HG02759 (cell line): ENCODE results near the gene RNU4-1.
"Not testable (repeated sequence)": the region's sequence is repeated elsewhere in the genome, so short reads cannot be mapped to it uniquely, and the experiment has no call there.

Experiments used
- ATAC-seq: cut with Tn5 transposase; IDR thresholded peaks from one replicate; pipeline ENCODE4 v1.9.1; 2021; ENCODE audit warnings: mild to moderate bottlenecking, moderate library complexity; ENCODE audit not compliant: unreplicated experiment

RNU4-1 gene

GRCh38 chr12:120292661-120293531 lies at the start of gene RNU4-1:
Gene RNU4-1, minus strand, starts transcription at chr12:120293237.
- ATAC-seq, result peak; percentile 45

GRCh38 chr12:120342175-120343038 lies 49.4 kb upstream of the RNU4-1 start:
- no peak for ATAC-seq

GRCh38 chr12:120339256-120339655 lies 46.2 kb upstream of the RNU4-1 start:
- no peak for ATAC-seq

GRCh38 chr12:120337730-120338129 lies 44.7 kb upstream of the RNU4-1 start:
- ATAC-seq, result no peak

- not testable (repeated sequence) for ATAC-seq
Measured at GRCh38 chr12:120336392-120336791, 43.4 kb upstream of the RNU4-1 start.

GRCh38 chr12:120335447-120335846 lies 42.4 kb upstream of the RNU4-1 start:
- ATAC-seq, result not testable (repeated sequence)

- ATAC-seq, result no peak
Measured at GRCh38 chr12:120332523-120332922, 39.5 kb upstream of the RNU4-1 start.

- ATAC-seq, result no peak
Measured at GRCh38 chr12:120332041-120332440, 39.0 kb upstream of the RNU4-1 start.

GRCh38 chr12:120331390-120331789 lies 38.4 kb upstream of the RNU4-1 start:
- ATAC-seq, result no peak

GRCh38 chr12:120328228-120328627 lies 35.2 kb upstream of the RNU4-1 start:
- no peak for ATAC-seq

- no peak for ATAC-seq
Measured at GRCh38 chr12:120327593-120327992, 34.6 kb upstream of the RNU4-1 start, which contains the start of gene PLA2G1B. Gene PLA2G1B, minus strand, starts transcription at chr12:120327779. Its CDS starts 26 bp downstream, at chr12:120327753.

- ATAC-seq, result no peak
Measured at GRCh38 chr12:120324841-120325417, 31.9 kb upstream of the RNU4-1 start.

GRCh38 chr12:120323772-120324171 lies 30.7 kb upstream of the RNU4-1 start:
- no peak for ATAC-seq

- no peak for ATAC-seq
Measured at GRCh38 chr12:120321382-120322202, 28.6 kb upstream of the RNU4-1 start.

GRCh38 chr12:120317224-120318105 lies 24.4 kb upstream of the RNU4-1 start:
- ATAC-seq, result peak; percentile 98

- no peak for ATAC-seq
Measured at GRCh38 chr12:120316798-120317223, 23.8 kb upstream of the RNU4-1 start.

- no peak for ATAC-seq
Measured at GRCh38 chr12:120314220-120314619, 21.2 kb upstream of the RNU4-1 start.

GRCh38 chr12:120301962-120302815 lies 9.2 kb upstream of the RNU4-1 start, which contains the start of gene SIRT4:
Gene SIRT4, plus strand, starts transcription at chr12:120302321. Its CDS starts 1,241 bp downstream, at chr12:120303562.
- ATAC-seq, result peak; percentile 98

- peak; percentile 17 for ATAC-seq
Measured at GRCh38 chr12:120292411-120292660, 701 bp downstream of the RNU4-1 start.
